Measurements from ENCODE around the gene PCNX3. TPM values are rescaled to one million over a fixed set of nuclear protein-coding genes. Genes with fewer than 3 reads are reported as not detected.

PCNX3 gene
- total RNA-seq, 4 donors from 2014 or later: 60.2 to 106 (median 81.3) TPM

DNA sequence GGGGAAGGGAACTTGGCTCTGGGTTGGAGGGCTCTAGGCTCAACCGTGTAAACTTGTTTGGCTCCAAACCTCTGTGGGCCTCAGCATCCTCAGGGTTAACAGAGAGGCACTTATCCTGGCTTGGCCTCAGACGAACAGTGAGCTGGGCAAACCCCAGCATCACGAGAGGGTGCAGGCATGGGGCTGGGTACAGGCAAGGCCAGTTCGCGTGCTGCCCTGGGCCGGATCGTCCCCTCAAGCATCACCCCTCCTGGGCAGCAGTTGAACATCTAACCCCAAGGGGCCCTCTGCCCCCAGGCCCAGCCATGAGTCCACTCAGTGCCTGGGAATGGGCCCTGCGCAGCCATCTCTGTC, 37.8 kb upstream of the PCNX3 start:
- no peaks in the 10 kb centered on the region for H3K27me3 ChIP-seq
- H3K36me3 ChIP-seq: peaks cover 0 to 30% (median 0%) of the 10 kb centered on the region in 3 donors
- TF ChIP-seq, protein P1, sequence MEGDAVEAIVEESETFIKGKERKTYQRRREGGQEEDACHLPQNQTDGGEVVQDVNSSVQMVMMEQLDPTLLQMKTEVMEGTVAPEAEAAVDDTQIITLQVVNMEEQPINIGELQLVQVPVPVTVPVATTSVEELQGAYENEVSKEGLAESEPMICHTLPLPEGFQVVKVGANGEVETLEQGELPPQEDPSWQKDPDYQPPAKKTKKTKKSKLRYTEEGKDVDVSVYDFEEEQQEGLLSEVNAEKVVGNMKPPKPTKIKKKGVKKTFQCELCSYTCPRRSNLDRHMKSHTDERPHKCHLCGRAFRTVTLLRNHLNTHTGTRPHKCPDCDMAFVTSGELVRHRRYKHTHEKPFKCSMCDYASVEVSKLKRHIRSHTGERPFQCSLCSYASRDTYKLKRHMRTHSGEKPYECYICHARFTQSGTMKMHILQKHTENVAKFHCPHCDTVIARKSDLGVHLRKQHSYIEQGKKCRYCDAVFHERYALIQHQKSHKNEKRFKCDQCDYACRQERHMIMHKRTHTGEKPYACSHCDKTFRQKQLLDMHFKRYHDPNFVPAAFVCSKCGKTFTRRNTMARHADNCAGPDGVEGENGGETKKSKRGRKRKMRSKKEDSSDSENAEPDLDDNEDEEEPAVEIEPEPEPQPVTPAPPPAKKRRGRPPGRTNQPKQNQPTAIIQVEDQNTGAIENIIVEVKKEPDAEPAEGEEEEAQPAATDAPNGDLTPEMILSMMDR (IDR thresholded peaks at IDR 0.05): no peak
- TF ChIP-seq POLR2A (IDR thresholded peaks at IDR 0.05): no peak
- no peaks in the 10 kb centered on the region for H3K9me3 ChIP-seq
- H3K4me3 ChIP-seq: peak overlapping the region; percentile 77 to 96 (median 87)
- H3K4me1 ChIP-seq: peaks cover 6 to 62% (median 28%) of the 10 kb centered on the region in 4 donors
- peak overlapping the region; percentile 90 to 97 (median 94) for H3K27ac ChIP-seq
- DNase-seq: no peak

DNA sequence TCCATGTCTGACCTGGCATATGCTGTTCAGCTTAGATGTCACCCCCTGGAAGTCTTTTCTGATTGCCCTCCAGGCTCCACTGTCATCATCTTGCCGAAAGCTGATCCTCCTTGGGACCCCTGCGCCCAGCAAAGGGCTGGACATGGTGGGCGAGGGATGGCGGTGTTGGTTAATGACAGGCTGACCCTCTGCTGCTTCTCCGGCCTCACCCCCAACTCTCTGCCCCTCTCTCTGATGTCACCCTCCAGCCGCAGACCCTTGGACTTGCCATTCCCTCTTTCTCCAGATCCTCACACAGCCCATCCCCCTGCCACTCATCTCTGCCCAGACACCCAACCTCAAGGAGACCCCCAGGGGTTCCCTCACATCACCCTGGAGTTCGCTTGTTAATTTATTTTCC, 37.4 kb upstream of the PCNX3 start:
- H3K9me3 ChIP-seq: no peaks in the 10 kb centered on the region
- peaks cover 0 to 30% (median 0%) of the 10 kb centered on the region in 3 donors for H3K36me3 ChIP-seq
- no peak for TF ChIP-seq POLR2A (IDR thresholded peaks at IDR 0.05)
- TF ChIP-seq, protein P1 (IDR thresholded peaks at IDR 0.05): no peak
- H3K27me3 ChIP-seq: no peaks in the 10 kb centered on the region
- H3K27ac ChIP-seq: peak overlapping the region; percentile 90 to 97 (median 94)
- no peak for DNase-seq
- H3K4me1 ChIP-seq: peaks cover 6 to 60% (median 26%) of the 10 kb centered on the region in 4 donors
- H3K4me3 ChIP-seq: peak overlapping the region in 2 of 4 donors; percentile 77 to 96

DNA sequence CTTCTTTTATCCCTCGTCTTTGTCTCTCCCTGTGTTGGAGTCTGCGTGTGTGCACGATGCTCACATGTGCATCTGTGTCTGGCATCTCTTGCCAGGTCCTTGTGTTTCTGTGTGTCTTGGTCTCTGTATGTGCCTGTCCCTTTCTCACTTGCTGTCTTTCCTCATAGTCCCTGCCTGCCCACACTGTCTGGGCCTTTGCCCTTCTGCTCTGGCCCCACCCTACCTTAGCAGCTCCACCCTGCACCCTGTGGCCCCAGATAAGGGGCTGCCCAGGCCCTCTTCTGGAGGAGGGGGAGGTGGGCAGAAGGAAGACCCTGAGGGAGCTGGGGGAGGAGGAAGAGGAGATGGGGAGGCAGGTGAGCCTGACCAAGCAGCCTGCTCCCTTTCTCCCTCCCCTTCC, 36.9 kb upstream of the PCNX3 start:
- no peak overlapping the region for H3K4me3 ChIP-seq
- H3K27ac ChIP-seq: peak overlapping the region in 2 of 4 donors; percentile 90 to 95
- H3K36me3 ChIP-seq: peaks cover 0 to 30% (median 0%) of the 10 kb centered on the region in 3 donors
- peaks cover 6 to 55% (median 21%) of the 10 kb centered on the region in 4 donors for H3K4me1 ChIP-seq
- no peaks in the 10 kb centered on the region for H3K27me3 ChIP-seq
- H3K9me3 ChIP-seq: no peaks in the 10 kb centered on the region
- no peak for TF ChIP-seq POLR2A (IDR thresholded peaks at IDR 0.05)
- TF ChIP-seq, protein P1 (IDR thresholded peaks at IDR 0.05): no peak
- no peak for DNase-seq

DNA sequence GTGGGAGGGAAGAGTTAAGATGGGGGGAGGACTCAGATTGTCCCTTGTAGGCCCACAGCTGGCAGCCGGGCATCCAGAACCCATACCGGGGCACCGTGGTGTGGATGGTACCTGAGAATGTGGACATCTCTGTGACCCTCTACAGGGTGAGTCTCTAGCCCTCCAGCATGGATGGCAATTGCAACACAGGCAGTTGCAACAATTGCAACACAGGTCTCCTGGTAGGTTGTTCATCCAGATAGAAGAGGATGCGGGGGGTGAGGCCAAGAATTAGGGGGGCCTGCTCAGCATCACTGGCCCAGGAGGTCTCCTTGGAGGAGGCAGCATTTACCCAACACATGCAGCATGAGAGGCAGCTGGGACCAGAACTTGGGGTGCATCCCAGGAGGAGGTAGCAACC, 36.3 kb upstream of the PCNX3 start:
- DNase-seq: no peak
- no peak for TF ChIP-seq POLR2A (IDR thresholded peaks at IDR 0.05)
- TF ChIP-seq, protein P1 (IDR thresholded peaks at IDR 0.05): no peak
- no peak overlapping the region for H3K4me3 ChIP-seq
- peaks cover 6 to 52% (median 18%) of the 10 kb centered on the region in 4 donors for H3K4me1 ChIP-seq
- peak overlapping the region in 1 of 4 donors; percentile 95 for H3K27ac ChIP-seq
- no peaks in the 10 kb centered on the region for H3K27me3 ChIP-seq
- H3K36me3 ChIP-seq: peaks cover 0 to 30% (median 0%) of the 10 kb centered on the region in 3 donors
- H3K9me3 ChIP-seq: no peaks in the 10 kb centered on the region

DNA sequence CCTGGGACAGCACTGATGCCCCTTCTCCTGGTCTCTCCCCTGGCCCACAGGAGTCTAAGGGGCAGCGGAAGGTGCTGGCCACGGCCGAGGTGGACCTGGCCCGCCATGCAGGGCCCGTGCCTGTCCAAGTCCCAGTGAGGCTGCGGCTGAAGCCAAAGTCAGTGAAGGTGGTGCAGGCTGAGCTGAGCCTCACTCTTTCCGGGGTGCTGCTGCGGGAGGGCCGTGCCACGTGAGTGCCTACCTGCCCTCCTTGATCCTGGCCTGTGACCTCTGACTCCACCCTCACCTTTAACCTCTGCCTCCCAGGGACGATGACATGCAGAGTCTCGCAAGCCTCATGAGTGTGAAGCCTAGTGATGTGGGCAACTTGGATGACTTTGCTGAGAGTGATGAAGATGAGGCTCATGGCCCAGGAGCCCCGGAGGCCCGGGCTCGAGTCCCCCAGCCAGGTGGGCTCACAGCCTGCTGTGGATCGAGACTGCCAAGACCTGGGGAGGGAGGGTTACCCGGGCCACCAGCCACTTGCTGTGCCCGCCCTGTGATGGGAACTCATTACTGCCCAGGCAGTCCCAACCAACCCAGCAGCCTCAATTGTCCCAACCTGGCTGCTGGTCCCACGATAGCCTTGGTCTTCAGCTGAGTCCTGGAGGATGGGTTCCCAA, 35.4 kb upstream of the PCNX3 start:
- H3K4me3 ChIP-seq: no peak overlapping the region
- DNase-seq: no peak
- no peaks in the 10 kb centered on the region for H3K9me3 ChIP-seq
- peak overlapping the region in 1 of 4 donors; percentile 12 for H3K27ac ChIP-seq
- peaks cover 0 to 33% (median 0%) of the 10 kb centered on the region in 3 donors for H3K36me3 ChIP-seq
- no peaks in the 10 kb centered on the region for H3K27me3 ChIP-seq
- no peak for TF ChIP-seq POLR2A (IDR thresholded peaks at IDR 0.05)
- TF ChIP-seq, protein P1 (IDR thresholded peaks at IDR 0.05): no peak
- H3K4me1 ChIP-seq: peaks cover 6 to 44% (median 15%) of the 10 kb centered on the region in 4 donors

Data from Peyer's patch (tissue), 4 donors.